SJSA1 (cell line): ENCODE measurements around the gene FBXW5. TPM values are rescaled to one million over a fixed set of nuclear protein-coding genes. Genes with fewer than 3 reads are reported as not detected.

Experiments
- DNase-seq, 2 experiments: peaks; one replicate each; pipeline ENCODE4 v3.0.0-alpha.2; 2015 to 2020; ENCODE audit warnings: low spot score in 2 of 2, low read depth in 1 of 2
- H3K27ac ChIP-seq: fragments of 250-450 bp; sonication (Bioruptor Pico); 2 replicates; pipeline ENCODE4 v1.5.1; 2020; ENCODE audit warnings: mild to moderate bottlenecking, moderate library complexity
- H3K27me3 ChIP-seq: fragments of 250-450 bp; sonication (Bioruptor Pico); replicated peaks from 2 replicates; pipeline ENCODE4 v1.5.1; 2020; ENCODE audit warnings: mild to moderate bottlenecking, moderate library complexity
- H3K36me3 ChIP-seq: fragments of 250-450 bp; sonication (Bioruptor Pico); 2 replicates; pipeline ENCODE4 v1.5.1; 2020; ENCODE audit warnings: mild to moderate bottlenecking
- H3K4me1 ChIP-seq: fragments of 250-450 bp; sonication (Bioruptor Pico); replicated peaks from 2 replicates; pipeline ENCODE4 v1.6.1; 2021; ENCODE audit warnings: mild to moderate bottlenecking
- H3K4me3 ChIP-seq: fragments of 250-450 bp; sonication (Bioruptor Pico); 2 replicates; pipeline ENCODE4 v1.5.1; 2020; ENCODE audit warnings: mild to moderate bottlenecking
- H3K9me3 ChIP-seq: fragments of 250-450 bp; sonication (Bioruptor Pico); replicated peaks from 2 replicates; pipeline ENCODE4 v1.5.1; 2020; ENCODE audit warnings: mild to moderate bottlenecking
- total RNA-seq: library from RNA; depleted of rRNA; stranded (reverse); fragments of >200 nt; shearing (Covaris generic); gene quantifications from 2 replicates; pipeline ENCODE4 v1.2.3, GENCODE V29; 2014

The FBXW5 gene
- total RNA-seq, 1 experiment from 2014 or later: 89.0 TPM

DNA sequence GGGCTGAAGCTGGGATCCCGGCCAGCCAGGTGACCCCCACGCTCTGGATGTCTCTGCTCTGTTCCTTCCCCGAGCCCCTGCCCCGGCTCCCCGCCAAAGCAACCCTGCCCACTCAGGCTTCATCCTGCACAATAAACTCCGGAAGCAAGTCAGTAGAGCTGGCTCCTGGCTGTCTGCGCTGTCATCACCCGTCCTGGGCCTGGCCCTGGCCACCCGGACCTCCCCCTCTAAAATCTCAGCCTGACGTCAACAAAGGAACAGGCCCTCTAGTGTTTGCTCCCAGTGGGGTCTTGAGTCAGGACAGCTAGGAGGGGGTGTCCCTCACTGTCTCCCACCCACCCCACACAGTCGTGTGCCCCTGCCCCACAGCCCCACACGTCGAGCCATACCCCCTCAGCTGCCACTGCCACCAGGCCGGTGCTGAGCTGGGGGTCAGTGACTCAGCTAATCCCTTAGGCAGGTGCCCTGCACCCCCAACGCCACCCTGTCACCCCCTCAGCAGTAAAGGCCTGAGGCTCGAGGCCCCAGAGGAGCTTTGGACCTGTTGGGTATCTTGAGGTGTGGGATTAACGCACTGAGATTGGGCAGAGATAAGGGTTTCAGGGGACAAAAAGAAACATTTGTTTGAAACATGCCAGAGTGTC, 37.2 kb upstream of the FBXW5 start:
- peaks cover 5% of the 10 kb centered on the region for H3K27me3 ChIP-seq
- no peaks in the 10 kb centered on the region for H3K9me3 ChIP-seq
- H3K27ac ChIP-seq: peak overlapping the region; percentile 34
- H3K4me3 ChIP-seq: no peak overlapping the region
- DNase-seq: peak; percentile 35 to 80
- no peaks in the 10 kb centered on the region for H3K36me3 ChIP-seq
- peaks cover 24% of the 10 kb centered on the region for H3K4me1 ChIP-seq

GRCh38 chr9:136980669-136981478, 36.3 kb upstream of the FBXW5 start:
- Histone ChIP-seq H3K9me3 (no peaks in the 10 kb centered on the region), H3K27ac (peak overlapping the region; percentile 34; the same call in 1 of the 2 replicates), H3K27me3 (peaks cover 5% of the 10 kb centered on the region), H3K4me1 (peaks cover 24% of the 10 kb centered on the region), H3K4me3 (no peak overlapping the region), H3K36me3 (no peaks in the 10 kb centered on the region)
- DNase-seq: no peak

DNA sequence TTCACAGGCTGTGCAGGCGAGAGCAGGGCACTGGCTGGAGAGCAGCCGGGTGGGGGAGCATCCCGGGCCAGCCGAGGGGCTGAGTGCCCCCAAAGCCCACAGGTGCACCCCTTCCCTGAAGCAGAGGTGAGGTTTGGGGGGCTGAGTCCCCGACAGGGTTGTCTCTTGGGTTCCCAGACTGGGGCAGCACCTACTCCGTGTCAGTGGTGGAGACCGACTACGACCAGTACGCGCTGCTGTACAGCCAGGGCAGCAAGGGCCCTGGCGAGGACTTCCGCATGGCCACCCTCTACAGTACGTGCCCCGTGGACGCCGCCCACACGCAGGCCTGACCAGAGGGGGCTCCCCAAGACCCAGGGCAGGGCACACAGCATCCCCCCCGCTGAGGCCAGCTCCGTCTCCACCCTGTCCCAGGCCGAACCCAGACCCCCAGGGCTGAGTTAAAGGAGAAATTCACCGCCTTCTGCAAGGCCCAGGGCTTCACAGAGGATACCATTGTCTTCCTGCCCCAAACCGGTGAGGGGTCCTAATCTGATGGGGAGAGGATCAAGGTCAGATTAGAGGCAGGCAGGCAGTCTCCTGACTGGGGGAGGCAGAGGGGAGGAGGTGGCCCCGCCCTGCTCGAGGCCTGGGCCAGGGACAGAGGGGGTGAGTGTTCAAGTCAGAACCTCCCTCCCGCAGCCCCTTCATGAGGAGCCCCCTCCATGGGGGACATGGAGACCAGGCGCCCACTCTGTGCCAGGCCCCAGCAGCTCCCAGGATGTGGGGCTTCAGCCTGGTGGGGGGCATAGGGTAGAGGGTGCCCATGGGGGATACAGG, 35.4 kb upstream of the FBXW5 start:
- DNase-seq: no peak
- no peaks in the 10 kb centered on the region for H3K36me3 ChIP-seq
- no peak overlapping the region for H3K27ac ChIP-seq

GRCh38 chr9:136978865-136979544, 34.5 kb upstream of the FBXW5 start:
- Histone ChIP-seq H3K9me3 (no peaks in the 10 kb centered on the region), H3K27me3 (peaks cover 7% of the 10 kb centered on the region; the same call in 1 of the 2 replicates), H3K27ac (no peak overlapping the region), H3K4me3 (no peak overlapping the region), H3K36me3 (no peaks in the 10 kb centered on the region), H3K4me1 (peaks cover 24% of the 10 kb centered on the region)
- no peak for DNase-seq

More for the DNA sequence above, 35.4 kb upstream of the FBXW5 start:
- no peaks in the 10 kb centered on the region for H3K9me3 ChIP-seq
- H3K4me1 ChIP-seq: peaks cover 24% of the 10 kb centered on the region
- H3K27me3 ChIP-seq: peaks cover 7% of the 10 kb centered on the region; the same call in 1 of the 2 replicates
- no peak overlapping the region for H3K4me3 ChIP-seq

- peak overlapping the region; percentile 12; the same call in 1 of the 2 replicates for H3K4me3 ChIP-seq
- no peak overlapping the region for H3K27ac ChIP-seq
- peaks cover 24% of the 10 kb centered on the region for H3K4me1 ChIP-seq
- H3K27me3 ChIP-seq: peaks cover 7% of the 10 kb centered on the region; the same call in 1 of the 2 replicates
- DNase-seq: no peak
- no peaks in the 10 kb centered on the region for H3K36me3 ChIP-seq
- no peaks in the 10 kb centered on the region for H3K9me3 ChIP-seq
Measured at GRCh38 chr9:136978073-136978864, 33.7 kb upstream of the FBXW5 start.

DNA sequence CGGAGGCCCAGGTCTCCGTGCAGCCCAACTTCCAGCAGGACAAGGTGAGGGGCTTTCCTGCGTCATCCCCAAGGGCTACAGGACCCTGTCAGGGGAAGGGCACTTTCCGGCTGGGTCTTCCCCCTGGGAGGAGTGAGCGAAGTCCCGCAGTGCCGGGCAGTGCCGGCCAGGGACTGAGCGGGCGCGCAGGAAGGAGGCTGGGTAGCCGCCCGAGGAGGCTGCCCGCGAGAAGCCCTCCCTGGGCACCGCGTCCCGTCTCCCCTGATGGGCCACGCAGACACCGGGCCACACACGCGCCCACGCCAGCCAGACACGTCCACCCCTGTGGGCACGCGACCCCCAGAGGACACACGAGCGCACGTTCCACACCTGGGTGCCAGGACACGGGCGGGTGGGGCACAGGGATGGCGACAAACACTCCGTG, 33.1 kb upstream of the FBXW5 start:
- Histone ChIP-seq H3K27ac (no peak overlapping the region), H3K4me1 (peaks cover 24% of the 10 kb centered on the region), H3K27me3 (peaks cover 7% of the 10 kb centered on the region; the same call in 1 of the 2 replicates), H3K36me3 (no peaks in the 10 kb centered on the region), H3K9me3 (no peaks in the 10 kb centered on the region), H3K4me3 (no peak overlapping the region)
- no peak for DNase-seq

GRCh38 chr9:136977223-136977622, 32.7 kb upstream of the FBXW5 start, which contains the start of gene PTGDS:
TSS of gene PTGDS (plus strand) at chr9:136977504. CDS start at chr9:136977579, 75 bp downstream.
- H3K36me3 ChIP-seq: no peaks in the 10 kb centered on the region
- no peaks in the 10 kb centered on the region for H3K9me3 ChIP-seq
- H3K27ac ChIP-seq: no peak within 1 kb of the TSS
- DNase-seq: no peak
- H3K4me3 ChIP-seq: peak within 1 kb of the TSS; percentile 12; the same call in 1 of the 2 replicates
- H3K4me1 ChIP-seq: peaks cover 20% of the 10 kb centered on the region
- H3K27me3 ChIP-seq: peaks cover 7% of the 10 kb centered on the region; the same call in 1 of the 2 replicates

GRCh38 chr9:136975644-136976043, 31.1 kb upstream of the FBXW5 start:
- H3K4me1 ChIP-seq: peaks cover 6% of the 10 kb centered on the region
- no peak for DNase-seq
- peaks cover 9% of the 10 kb centered on the region; the same call in 1 of the 2 replicates for H3K27me3 ChIP-seq
- no peak overlapping the region for H3K4me3 ChIP-seq
- H3K9me3 ChIP-seq: no peaks in the 10 kb centered on the region
- H3K27ac ChIP-seq: no peak overlapping the region
- no peaks in the 10 kb centered on the region for H3K36me3 ChIP-seq

DNA sequence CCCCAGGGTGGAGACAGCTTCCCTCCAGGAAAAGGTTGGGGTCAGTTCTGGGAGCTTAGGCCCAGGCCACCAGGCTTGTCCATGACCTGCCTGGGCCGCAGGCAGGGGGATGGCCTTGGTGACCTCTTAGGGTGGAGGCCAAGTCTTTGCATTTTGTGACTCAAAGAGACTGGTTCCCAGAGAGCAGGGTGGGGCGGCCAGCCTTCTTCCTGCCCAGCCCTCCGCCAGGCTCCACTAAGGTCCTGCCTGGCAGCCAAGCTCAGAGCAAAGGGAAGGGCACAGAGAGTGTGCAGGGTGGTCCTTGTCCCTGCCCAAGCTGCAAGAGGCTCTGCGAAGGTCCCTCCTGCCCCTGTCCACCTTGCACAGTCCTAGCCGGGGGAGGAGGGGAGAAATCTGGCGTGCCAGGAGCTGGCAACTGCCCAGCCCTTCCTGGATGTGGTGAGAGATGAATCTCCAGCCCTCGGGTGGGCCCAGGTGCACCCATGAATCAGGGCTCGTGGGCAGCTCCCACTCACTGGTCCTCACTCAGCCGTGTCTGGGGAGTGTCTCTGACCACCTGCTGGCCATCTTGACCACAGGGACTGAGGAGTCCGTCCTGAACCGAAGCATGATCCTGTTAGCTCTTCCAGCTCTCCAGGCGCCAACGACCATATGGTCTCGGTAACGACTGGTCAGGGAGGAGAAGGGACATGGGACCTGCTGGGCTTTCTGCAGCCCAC, 30.4 kb upstream of the FBXW5 start:
- no peak overlapping the region for H3K4me3 ChIP-seq
- H3K36me3 ChIP-seq: no peaks in the 10 kb centered on the region
- no peak overlapping the region for H3K27ac ChIP-seq
- H3K4me1 ChIP-seq: peaks cover 6% of the 10 kb centered on the region
- H3K9me3 ChIP-seq: no peaks in the 10 kb centered on the region
- peaks cover 9% of the 10 kb centered on the region; the same call in 1 of the 2 replicates for H3K27me3 ChIP-seq
- no peak for DNase-seq

- Histone ChIP-seq H3K36me3 (no peaks in the 10 kb centered on the region), H3K27ac (no peak overlapping the region), H3K4me1 (peaks cover 6% of the 10 kb centered on the region), H3K4me3 (no peak overlapping the region), H3K9me3 (no peaks in the 10 kb centered on the region), H3K27me3 (peaks cover 9% of the 10 kb centered on the region; the same call in 1 of the 2 replicates)
- no peak for DNase-seq
Measured at GRCh38 chr9:136973618-136974617, 29.4 kb upstream of the FBXW5 start.

GRCh38 chr9:136972743-136973142, 28.2 kb upstream of the FBXW5 start:
- H3K4me3 ChIP-seq: no peak overlapping the region
- DNase-seq: no peak

More at GRCh38 chr9:136972743-136973142, 28.2 kb upstream of the FBXW5 start:
- Histone ChIP-seq H3K4me1 (peaks cover 1% of the 10 kb centered on the region), H3K27ac (no peak overlapping the region), H3K9me3 (no peaks in the 10 kb centered on the region), H3K36me3 (no peaks in the 10 kb centered on the region), H3K27me3 (peaks cover 6% of the 10 kb centered on the region; the same call in 1 of the 2 replicates)
